Mucosa of descending colon (tissue), 3 donors: Measurements from ENCODE around the gene OCLN. TPM values are rescaled to one million over a fixed set of nuclear protein-coding genes. Genes with fewer than 3 reads are reported as not detected.
A peak's percentile ranks its signal among the peaks of the same experiment; 100 is the strongest.

Experiments used
- ATAC-seq: fragments of 200-7000 bp; cut with Tn5 transposase; one replicate; pipeline ENCODE4 v1.9.1; 2020; ENCODE audit warnings: mild to moderate bottlenecking, moderate library complexity
- DNase-seq, 3 donors: peaks; one replicate each; pipeline ENCODE4 v3.0.0-alpha.2; 2020
- H3K36me3 ChIP-seq: fragments of 200-600 bp; one replicate; pipeline ENCODE4 v1.8.0; 2021; ENCODE audit warnings: low read depth, mild to moderate bottlenecking
- H3K4me1 ChIP-seq: fragments of 200-600 bp; one replicate; pipeline ENCODE4 v1.8.0; 2021; ENCODE audit warnings: low read depth, mild to moderate bottlenecking
- H3K4me3 ChIP-seq: fragments of 200-600 bp; one replicate; pipeline ENCODE4 v1.8.0; 2021; ENCODE audit warnings: mild to moderate bottlenecking
- H3K9me3 ChIP-seq: fragments of 200-600 bp; one replicate; pipeline ENCODE4 v1.8.0; 2021; ENCODE audit warnings: mild to moderate bottlenecking
- CTCF ChIP-seq: fragments of 200-600 bp; IDR thresholded peaks from one replicate; pipeline ENCODE4 v1.8.0; 2022; ENCODE audit warnings: antibody characterized with exemption, mild to moderate bottlenecking
- intact Hi-C, 2 donors: fragments of 100-400 bp; cut with DNase I in 1 of 2; cut with micrococcal nuclease in 1 of 2; formaldehyde crosslinking; loops; one replicate each; pipeline versions ENCODE4 v1.11.0 to v1.11.1; 2022; cut with DNase I, micrococcal nuclease
- total RNA-seq, 3 donors: library from RNA; stranded (reverse); fragmentation: NEBNext Ultra II Directional in 2 of 3; extraction: Animal tissue kit (Norgen Biotek cat#: 25700) in 2 of 3; gene quantifications; one replicate each; pipeline versions ENCODE4 v1.2.1 to v1.2.4, GENCODE V29; 2021 to 2023
- donor health status: DM: no; HTN: no; CAD: no; lungs with moderate emphysema.
- donor health status: DM: no; HTN: no; CAD: no.
- donor health status: DM: no; HTN: yes; CAD: no.

The OCLN gene
- total RNA-seq, 3 donors from 2014 or later: 50.2 to 134 (median 130) TPM

- ATAC-seq (no peak), DNase-seq (peak in 1 of 3 donors; percentile 2)
- intact Hi-C loops: no loop called here
- Histone ChIP-seq H3K4me3 (no peak overlapping the region), H3K9me3 (no peaks in the 10 kb centered on the region), H3K4me1 (peaks cover 46% of the 10 kb centered on the region), H3K36me3 (no peaks in the 10 kb centered on the region)
- no peak for TF ChIP-seq CTCF
These were observed 26.7 kb downstream of the OCLN start for GRCh38 chr5:69519285-69519684.

- peaks cover 46% of the 10 kb centered on the region for H3K4me1 ChIP-seq
- intact Hi-C loops: no loop called here
- ATAC-seq (no peak), DNase-seq (peak in 1 of 3 donors; percentile 3)
- H3K9me3 ChIP-seq: no peaks in the 10 kb centered on the region
- H3K36me3 ChIP-seq: no peaks in the 10 kb centered on the region
- TF ChIP-seq CTCF: no peak
- H3K4me3 ChIP-seq: no peak overlapping the region
These were observed 29.4 kb downstream of the OCLN start for GRCh38 chr5:69522035-69522434.

- TF ChIP-seq CTCF: no peak
- intact Hi-C loops: no loop called here
- DNase-seq: no peak
- no peaks in the 10 kb centered on the region for H3K36me3 ChIP-seq
- H3K9me3 ChIP-seq: no peaks in the 10 kb centered on the region
- ATAC-seq: peak; percentile 71
- H3K4me3 ChIP-seq: no peak overlapping the region
- peaks cover 25% of the 10 kb centered on the region for H3K4me1 ChIP-seq
These were observed 32.9 kb downstream of the OCLN start for GRCh38 chr5:69525490-69525889.

GRCh38 chr5:69526660-69527059 lies 34.1 kb downstream of the OCLN start:
- intact Hi-C loops: no loop called here
- Histone ChIP-seq H3K4me1 (peaks cover 18% of the 10 kb centered on the region), H3K36me3 (no peaks in the 10 kb centered on the region), H3K4me3 (no peak overlapping the region), H3K9me3 (no peaks in the 10 kb centered on the region)
- no peak for TF ChIP-seq CTCF
- no peak for ATAC-seq
- DNase-seq: no peak

GRCh38 chr5:69527128-69527770 lies 34.7 kb downstream of the OCLN start:
- intact Hi-C loops: no loop called here
- ATAC-seq: no peak
- Histone ChIP-seq H3K36me3 (no peaks in the 10 kb centered on the region), H3K9me3 (no peaks in the 10 kb centered on the region), H3K4me3 (no peak overlapping the region), H3K4me1 (peaks cover 15% of the 10 kb centered on the region)
- no peak for TF ChIP-seq CTCF
- DNase-seq: peak in 1 of 3 donors; percentile 1

- no peak for TF ChIP-seq CTCF
- H3K36me3 ChIP-seq: no peaks in the 10 kb centered on the region
- H3K9me3 ChIP-seq: no peaks in the 10 kb centered on the region
- DNase-seq (peak in 1 of 3 donors; percentile 17), ATAC-seq (peak; percentile 60)
- intact Hi-C loops: no loop called here
- H3K4me1 ChIP-seq: peaks cover 15% of the 10 kb centered on the region
- no peak overlapping the region for H3K4me3 ChIP-seq
These were observed 35.4 kb downstream of the OCLN start for GRCh38 chr5:69528035-69528434.
